H1 (cell line): ENCODE results near the gene NAPG. TPM values are rescaled to one million over a fixed set of nuclear protein-coding genes. Genes with fewer than 3 reads are reported as not detected.
A peak's percentile ranks its signal among the peaks of the same experiment; 100 is the strongest.

Experiments
- ATF3 ChIP-seq: IDR thresholded peaks from 2 replicates; pipeline ENCODE4 v1.6.1; 2011; ENCODE audit warnings: low read depth, mild to moderate bottlenecking, low read length; ENCODE audit not compliant: insufficient read depth
- CBX8 ChIP-seq: fragments of 300-800, 300-1000 bp; sonication (generic); IDR thresholded peaks from 2 replicates; pipeline ENCODE4 v1.7.1; 2016; ENCODE audit warnings: low read depth, low read length, borderline replicate concordance
- CHD7 ChIP-seq: fragments of 300-600 bp; sonication (generic); IDR thresholded peaks from 2 replicates; pipeline ENCODE4 v1.7.1; 2012; ENCODE audit warnings: low read length, moderate library complexity, mild to moderate bottlenecking, inconsistent platforms; ENCODE audit not compliant: insufficient replicate concordance
- MAFK ChIP-seq: IDR thresholded peaks from 2 replicates; pipeline ENCODE4 v1.6.1; 2012; ENCODE audit warnings: low read depth, mild to moderate bottlenecking, improper control_type of control experiment, low read length
- MAX ChIP-seq: IDR thresholded peaks from 2 replicates; pipeline ENCODE4 v1.6.1; 2012; ENCODE audit warnings: inconsistent platforms
- POLR2A ChIP-seq, 2 experiments: IDR thresholded peaks; 1 replicate in 1 of 2; 2 replicates in 1 of 2; pipeline ENCODE4 v1.6.1; 2011; ENCODE audit warnings: low read depth in 2 of 2, low read length in 2 of 2, mild to moderate bottlenecking in 2 of 2; ENCODE audit errors: control extremely low read depth in 1 of 2
- POU5F1 ChIP-seq: IDR thresholded peaks from 2 replicates; pipeline ENCODE4 v1.6.1; 2011; ENCODE audit warnings: low read depth, mild to moderate bottlenecking, low read length, moderate library complexity
- SIN3A ChIP-seq, 2 experiments: IDR thresholded peaks in 1 of 2; conservative IDR thresholded peaks in 1 of 2; 2 replicates each; pipeline ENCODE4 v1.6.1; 2011 to 2012; ENCODE audit warnings: low read length in 2 of 2, improper control_type of control experiment in 1 of 2, low read depth in 1 of 2, mild to moderate bottlenecking in 1 of 2
- TCF12 ChIP-seq: IDR thresholded peaks from 2 replicates; pipeline ENCODE4 v1.6.1; 2011; ENCODE audit warnings: low read depth, mild to moderate bottlenecking, low read length
- polyA plus RNA-seq, 7 experiments: library from polyadenylated mRNA; depleted of rRNA in 3 of 7; stranded (reverse) in 5 of 7; unstranded in 2 of 7; fragments of >200 nt in 5 of 7; fragments of 200-250 nt in 2 of 7; gene quantifications; 1 replicate in 5 of 7; 2 replicates in 1 of 7; 4 replicates in 1 of 7; pipeline versions ENCODE4 v1.2.1 to v1.2.3, GENCODE V29; 2011 to 2013; ENCODE audit warnings: missing spikeins in 2 of 7, mixed read lengths in 2 of 7
- total RNA-seq: library from RNA; stranded (reverse); fragmentation: NEBNext Ultra II Directional; extraction: Animal tissue kit (Norgen Biotek cat#: 25700); gene quantifications from 2 replicates; pipeline ENCODE4 v1.2.1, GENCODE V29; 2021

Gene NAPG
- total and polyA plus RNA-seq, 2 of the 8 experiments (the other 6 are each of a cell fraction or from before 2014, with no cell fraction given): 8.0 to 23.5 TPM

GRCh38 chr18:10519999-10520935, 5.6 kb upstream of the NAPG start (continued):
- TF ChIP-seq SIN3A (conservative IDR thresholded peaks at IDR 0.05 in 1 of 2, IDR thresholded peaks at IDR 0.05 in 1 of 2; ENCODE audit: low read depth in 1 of 2, low read length in 2 of 2) (no peak), POLR2A (IDR thresholded peaks at IDR 0.05; ENCODE audit: control extremely low read depth in 1 of 2, low read depth in 2 of 2, low read length in 2 of 2) (no peak), TCF12 (no peak), MAX (peak; percentile 63), MAFK (no peak), POU5F1 (no peak), CHD7 (no peak), ATF3 (no peak), CBX8 (no peak)
